Activated T-cell treated with anti-CD3 and anti-CD28 coated beads for 48 hours (primary cell): Measurements from ENCODE around the gene SUSD2.
"Not testable (repeated sequence)": the region's sequence is repeated elsewhere in the genome, so short reads cannot be mapped to it uniquely, and the experiment has no call there.

Experiments used
- DNase-seq: peaks from one replicate; pipeline ENCODE4 v3.0.0-alpha.2; 2020; ENCODE audit warnings: low read depth

Gene SUSD2

DNA sequence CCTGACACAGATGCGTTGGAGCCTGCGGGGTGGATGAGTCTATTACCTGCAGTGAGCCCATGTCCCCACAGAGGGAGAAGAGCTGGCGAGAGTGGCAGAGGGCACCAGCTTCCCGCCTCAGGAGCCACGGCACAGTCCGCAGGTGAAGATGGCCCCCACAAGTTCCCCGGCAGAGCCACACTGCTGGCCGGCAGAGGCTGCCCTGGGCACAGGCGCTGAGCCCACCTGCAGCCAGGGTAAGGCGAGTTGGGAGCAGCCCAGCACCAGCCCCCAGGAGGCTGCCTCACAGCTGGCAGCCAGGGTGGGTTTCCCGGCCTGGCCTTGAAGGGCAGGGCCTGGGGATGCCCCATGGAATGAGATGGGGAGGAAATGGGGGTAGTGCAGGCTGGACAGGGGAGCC lies 5.2 kb upstream of the SUSD2 start:
- no peak for DNase-seq

DNA sequence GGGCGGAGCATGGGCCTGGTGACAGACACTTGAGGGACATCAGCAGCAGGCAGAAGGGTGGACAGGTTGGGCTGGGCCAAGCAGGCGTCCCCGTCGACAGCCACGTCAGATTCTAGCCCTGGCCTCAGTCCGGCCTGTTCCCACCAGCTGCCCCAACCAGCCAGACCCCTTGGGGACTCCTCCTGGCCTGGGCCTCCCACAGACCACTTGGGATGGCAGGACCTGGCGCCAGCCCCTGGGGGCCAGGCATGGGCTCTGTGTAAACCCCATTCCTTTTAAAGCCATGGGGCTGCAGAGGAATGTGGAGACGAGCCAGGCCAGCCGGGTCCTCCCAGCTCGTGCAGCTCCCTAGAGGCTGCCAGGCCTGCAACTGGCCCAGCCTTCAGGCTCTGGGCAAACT lies 4.7 kb upstream of the SUSD2 start:
- DNase-seq = no peak

DNA sequence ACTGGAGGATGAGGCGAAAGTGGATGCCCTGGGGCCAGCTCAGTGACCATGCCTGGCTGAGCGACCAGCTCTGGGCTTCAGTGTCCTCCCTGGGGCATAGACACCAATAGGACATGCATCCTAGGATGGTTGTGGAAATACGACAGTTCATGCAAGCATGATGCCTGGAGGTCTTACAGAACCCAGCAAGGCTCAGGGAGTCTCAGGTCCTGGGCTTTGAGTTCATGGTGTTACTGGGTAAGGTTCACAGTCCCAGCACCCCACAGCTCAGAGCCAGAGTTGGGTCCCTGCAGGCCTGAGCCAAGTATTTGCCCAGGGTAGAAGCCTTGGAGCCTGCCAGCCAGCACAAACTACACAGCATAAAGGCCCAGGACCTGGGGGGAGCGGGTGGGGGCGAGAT lies 4.2 kb upstream of the SUSD2 start:
- DNase-seq = no peak

DNA sequence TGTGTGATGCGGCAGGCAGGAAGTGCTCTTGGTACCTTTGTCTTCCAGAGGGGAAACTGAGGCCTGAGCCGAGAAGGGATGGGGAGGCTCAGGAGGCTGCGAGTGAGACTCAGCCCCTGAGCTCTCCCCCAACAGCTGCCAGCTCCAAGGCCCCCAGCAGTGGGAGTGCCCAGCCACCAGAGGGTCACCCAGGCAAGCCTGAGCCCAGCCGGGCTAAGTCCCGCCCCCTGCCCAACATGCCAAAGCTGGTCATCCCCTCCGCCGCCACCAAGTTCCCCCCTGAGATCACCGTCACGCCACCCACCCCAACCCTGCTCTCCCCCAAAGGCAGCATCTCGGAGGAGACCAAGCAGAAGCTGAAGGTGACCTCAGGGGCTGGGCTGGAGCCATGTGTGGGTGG lies 3.8 kb upstream of the SUSD2 start:
- DNase-seq = no peak

DNA sequence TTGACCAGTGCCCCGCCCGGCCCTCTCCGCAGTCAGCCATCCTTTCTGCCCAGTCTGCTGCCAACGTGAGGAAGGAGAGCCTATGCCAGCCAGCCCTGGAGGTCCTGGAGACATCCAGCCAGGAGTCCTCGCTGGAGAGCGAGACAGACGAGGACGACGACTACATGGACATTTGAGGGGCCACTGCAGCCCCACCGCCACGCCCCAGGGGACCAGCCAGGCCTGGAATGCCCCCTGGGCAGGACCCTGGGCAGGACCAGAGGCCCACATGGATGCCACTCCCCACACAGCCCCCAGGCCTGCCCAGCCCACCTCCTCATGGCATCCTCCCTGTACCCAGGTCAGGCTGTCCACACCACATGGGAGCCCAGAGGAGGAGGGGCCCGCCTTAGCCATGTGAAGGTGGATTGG lies 3.3 kb upstream of the SUSD2 start:
- DNase-seq = no peak

DNA sequence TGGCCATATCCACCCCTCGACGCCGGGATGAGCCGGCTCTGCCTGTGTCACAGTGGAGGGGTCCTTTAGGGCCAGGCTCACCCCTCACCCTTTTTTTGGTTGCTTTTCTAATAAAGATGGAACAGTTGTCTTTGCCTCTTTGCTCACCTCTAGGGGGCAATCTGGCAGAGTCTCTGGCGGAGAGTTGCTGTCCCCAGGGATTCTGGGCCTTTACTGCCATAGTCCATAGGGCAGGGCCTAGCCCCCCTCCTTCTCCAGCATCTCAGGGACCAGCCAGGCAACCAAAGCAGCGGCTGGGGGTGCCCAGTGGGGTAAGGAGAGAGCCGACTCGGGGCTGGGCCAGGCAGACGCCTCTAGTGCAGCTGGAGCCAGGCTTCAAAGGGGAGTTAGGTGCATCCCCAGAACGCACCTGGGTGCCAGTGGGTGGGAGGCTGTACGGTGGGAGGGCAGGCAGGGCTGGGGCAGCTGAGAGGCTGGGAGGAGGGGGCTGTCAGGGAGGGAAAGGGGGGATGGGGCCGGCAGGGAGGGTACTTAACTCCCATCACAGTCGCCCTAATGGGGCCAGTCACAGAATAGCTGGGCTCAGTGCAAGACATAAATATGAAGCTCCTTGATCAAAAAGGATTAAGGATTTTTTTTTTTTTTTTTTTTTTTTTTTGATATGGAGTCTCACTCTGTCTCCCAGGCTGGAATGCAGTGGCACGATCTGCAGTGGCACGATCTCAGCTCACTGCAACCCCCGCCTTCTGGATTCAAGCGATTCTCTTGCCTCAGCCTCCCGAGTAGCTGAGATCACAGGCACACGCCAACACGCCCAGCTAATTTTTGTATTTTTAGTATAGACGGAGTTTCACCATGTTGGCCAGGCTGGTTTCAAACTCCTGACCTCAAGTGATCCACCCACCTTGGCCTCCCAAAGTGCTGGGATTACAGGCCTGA lies 2.5 kb upstream of the SUSD2 start:
- DNase-seq = no peak

DNA sequence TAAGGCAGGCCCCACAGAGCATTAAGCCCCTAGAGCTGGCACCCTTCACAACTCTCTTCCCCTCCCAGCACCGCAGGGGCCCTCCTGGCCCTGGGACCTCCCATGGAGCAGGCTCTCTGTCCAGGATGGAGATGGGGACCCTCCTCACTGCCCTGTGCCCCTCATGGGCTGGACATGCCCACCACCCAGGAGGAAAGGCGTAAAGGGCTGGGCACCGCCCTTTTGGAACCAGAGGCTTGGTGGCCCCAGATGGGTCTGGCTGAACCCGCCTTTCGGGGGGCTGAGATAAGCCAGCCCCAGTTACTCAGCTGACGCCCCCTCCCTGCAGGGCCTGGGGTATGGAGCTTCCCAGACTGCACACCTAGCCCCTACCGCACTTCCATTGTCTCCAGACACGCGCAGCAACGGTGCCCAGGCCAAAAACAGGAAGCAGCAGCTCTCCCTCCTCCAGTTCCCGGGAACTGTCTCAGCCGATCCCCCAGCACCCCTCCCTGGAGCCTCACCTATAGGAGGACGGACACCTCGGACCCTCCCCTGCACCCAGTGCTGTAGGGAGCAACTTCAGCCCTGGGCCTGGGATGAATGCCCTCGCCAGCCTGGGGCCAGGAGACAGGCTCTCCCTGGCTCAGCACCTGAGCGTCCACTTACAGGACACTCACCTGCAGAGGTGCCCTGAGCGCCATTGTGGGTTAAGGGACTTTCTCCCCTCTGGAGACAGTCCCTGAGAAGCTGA lies 1.6 kb upstream of the SUSD2 start:
- DNase-seq = no peak

DNA sequence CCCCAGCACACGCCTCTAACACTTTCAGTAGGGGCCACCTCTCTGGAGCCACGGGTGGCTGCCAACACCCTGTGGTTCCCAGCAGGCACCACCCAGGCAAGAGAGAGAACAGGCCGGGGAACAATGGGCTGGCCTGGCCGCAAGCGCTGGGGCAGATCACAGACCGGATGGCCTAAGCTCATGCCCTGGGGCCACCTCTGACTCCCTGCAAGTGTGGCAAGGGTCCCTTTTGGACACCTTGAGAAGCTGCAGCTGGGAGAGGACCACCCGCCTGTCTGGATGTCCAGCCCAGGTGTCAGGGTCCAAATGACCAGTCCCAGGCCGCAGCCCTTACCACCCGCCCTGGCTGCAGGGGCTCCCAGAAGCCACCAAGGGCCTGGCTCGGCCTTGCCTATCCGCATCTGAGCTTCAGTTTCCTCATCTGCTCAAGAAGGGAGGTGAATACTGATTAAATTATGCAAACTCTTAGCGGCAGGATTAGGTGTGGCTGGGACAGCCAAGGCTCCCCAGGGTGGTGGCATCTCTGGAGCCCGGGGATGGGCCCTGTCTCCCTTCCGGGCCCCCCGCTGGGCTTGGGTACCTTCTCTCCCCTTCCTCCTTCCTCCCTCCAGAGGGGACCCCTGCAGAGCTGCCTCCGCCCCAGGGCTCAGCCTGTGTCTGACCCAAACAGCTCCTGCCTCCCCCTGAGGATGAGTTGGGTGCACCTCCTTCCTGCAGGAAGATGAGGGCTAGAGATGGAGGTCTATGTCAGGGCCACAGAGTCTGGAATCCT lies 785 bp upstream of the SUSD2 start:
- no peak for DNase-seq

DNA sequence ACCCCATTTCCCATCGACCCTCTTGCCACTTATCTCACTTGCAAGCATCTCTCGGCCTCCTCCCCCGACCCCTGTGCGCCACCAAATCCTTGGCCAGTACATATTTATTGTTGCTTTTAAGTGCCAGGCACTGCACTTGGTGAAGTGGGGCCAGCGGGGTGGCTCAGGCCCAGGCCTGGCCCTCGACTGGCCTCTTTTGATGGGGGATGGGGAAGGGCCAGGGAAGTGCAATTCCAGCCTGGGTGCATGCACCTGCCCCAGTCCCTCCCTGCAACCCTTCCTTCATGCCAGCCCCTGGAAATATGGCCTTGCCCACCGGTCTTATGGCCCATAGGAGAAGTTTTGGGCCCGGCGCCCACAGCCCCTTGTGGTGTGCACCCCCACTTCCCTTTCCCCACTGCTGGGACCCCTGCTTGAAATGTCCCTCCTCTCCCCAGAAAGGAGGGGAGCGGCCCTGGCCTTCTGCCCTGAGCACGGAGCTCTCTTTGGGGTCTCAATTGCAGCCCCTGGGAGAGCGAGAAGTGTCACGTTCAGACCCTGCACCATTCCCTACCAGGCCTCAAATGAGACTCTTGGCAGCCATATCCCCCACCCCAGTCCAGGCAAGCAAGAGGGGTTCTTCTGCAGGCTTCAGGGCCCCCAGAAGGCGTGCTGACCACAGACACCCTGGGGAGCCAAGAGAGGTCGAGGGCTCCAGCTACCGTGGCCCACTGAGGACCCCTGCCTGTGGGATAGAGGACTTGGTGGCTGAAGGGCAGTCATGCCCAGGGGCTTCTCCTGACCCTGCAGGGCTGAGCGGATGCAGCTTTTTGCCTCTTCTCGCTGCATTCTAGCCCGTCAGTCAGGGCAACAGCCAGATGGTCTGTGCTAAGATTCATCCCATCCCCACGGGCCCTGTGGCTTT lies 961 bp downstream of the SUSD2 start:
- no peak for DNase-seq

DNA sequence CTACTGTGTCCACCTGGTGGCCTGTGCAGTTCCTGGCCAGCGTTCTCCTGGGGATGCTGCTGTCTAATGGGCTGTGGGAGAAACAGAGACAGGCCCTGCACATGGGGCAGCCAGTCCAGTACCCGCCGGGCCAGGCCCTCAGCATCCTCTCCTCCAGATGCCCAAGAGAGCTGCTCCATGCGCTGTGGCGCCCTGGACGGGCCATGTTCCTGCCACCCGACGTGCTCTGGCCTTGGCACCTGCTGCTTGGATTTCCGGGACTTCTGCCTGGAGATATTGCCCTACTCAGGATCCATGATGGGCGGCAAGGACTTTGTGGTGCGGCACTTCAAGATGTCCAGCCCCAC lies 1.6 kb downstream of the SUSD2 start:
- DNase-seq = not testable (repeated sequence)

DNA sequence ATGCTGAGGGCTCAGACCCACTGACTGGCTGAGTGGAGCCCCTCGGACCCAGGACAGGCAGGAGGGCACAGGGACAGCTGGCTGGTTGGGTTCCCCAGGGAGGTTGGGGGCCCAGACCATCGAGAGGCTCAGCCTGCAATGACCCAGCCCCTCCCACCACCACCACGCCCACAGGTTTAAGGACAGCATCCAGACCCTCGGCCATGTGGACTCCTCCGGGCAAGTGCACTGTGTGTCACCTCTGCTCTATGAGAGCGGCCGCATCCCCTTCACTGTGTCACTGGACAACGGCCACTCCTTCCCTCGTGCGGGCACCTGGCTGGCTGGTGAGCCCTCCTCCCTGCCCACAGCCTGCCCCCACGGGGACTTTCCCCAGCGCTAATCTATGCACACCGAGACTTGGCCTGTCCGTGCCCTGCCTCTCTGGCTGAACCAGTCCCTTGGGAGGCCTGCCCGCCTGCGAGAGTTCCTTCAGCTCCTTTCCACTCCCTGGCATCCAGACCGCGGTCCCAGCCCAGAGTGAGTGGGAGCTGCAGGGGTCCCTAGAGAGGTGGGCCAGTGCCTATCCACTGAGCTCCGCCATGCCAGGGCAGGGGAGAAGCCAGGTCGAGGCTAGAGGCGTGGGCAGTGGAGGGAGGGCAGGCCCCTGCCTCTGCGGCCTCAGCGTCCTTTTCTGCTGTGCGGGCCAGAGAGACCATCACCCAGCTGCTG lies 2.2 kb downstream of the SUSD2 start:
- no peak for DNase-seq

DNA sequence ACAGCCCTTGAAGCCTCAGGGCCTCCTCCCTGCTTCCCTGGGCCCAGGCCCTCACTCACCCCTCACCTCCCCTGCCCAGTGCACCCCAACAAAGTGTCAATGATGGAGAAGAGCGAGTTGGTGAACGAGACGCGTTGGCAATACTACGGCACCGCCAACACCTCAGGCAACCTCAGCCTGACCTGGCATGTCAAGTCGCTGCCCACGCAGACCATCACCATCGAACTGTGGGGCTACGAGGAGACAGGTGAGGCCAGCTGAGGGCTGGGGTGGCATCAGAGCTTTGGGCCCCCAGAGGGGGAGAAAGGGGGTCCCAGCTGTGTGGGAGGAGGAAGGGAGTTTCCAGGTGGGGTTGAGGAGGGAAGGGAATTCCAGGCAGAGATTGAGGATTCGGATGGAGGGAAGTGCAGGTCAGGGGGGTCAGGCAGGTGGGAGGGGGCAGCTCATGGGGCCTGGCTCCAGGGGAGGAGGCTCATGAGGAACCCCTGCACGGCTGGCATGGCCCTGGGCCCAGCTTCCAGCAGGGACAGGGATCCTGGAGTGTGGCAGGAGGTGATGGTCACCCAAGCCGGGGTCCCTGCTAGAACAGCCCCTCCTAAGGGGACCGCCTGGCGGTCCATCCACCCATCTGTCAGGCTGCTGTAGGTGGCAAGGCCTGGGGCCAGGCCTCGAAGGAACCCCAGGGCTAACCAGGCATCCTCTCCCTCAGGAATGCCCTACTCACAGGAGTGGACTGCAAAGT lies 2.9 kb downstream of the SUSD2 start:
- DNase-seq = no peak

DNA sequence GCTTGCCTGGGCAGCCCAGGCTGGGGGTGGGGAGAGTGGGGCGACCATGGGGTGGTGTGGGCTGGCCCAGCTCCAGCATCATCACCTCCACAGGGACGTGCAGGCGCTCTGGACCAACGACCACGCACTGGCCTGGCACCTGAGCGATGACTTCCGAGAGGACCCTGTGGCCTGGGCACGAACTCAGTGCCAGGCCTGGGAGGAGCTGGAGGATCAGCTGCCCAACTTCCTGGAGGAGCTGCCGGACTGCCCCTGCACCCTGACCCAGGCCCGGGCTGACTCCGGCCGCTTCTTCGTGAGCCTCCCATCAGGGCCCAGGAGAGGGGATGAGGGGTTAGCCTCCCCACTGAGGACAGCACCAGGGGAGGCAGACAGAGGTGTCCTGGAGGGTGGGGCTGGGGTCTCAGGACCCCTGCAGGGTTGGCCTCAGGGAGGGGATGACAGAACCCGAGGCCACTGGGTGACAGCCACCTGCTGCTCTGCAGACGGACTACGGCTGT lies 3.8 kb downstream of the SUSD2 start:
- DNase-seq = no peak

DNA sequence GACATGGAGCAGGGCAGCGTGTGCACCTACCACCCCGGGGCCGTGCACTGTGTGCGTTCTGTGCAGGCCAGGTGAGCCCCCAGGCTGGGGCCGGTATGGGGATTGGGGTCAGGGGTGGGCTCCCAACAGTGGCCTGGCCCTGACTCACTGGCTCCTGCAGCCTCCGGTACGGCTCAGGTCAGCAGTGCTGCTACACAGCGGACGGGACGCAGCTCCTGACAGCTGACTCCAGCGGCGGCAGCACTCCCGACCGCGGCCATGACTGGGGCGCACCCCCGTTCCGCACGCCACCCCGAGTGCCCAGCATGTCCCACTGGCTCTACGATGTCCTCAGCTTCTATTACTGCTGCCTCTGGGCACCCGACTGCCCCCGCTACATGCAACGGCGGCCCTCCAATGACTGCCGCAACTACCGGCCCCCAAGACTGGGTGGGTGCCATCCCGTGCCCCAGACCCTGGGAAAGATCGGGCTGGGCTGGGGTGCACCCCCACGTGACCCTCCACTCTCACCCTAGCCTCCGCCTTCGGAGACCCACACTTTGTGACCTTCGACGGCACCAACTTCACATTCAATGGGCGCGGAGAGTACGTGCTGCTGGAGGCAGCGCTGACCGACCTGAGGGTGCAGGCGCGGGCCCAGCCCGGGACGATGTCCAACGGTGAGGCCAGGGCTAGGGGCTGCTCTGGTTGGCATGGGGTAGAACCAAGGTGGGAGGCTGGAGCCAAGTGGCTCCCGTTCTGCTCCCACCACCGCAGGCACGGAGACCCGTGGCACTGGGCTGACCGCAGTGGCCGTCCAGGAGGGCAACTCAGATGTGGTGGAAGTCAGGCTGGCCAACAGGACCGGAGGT lies 4.4 kb downstream of the SUSD2 start:
- no peak for DNase-seq

DNA sequence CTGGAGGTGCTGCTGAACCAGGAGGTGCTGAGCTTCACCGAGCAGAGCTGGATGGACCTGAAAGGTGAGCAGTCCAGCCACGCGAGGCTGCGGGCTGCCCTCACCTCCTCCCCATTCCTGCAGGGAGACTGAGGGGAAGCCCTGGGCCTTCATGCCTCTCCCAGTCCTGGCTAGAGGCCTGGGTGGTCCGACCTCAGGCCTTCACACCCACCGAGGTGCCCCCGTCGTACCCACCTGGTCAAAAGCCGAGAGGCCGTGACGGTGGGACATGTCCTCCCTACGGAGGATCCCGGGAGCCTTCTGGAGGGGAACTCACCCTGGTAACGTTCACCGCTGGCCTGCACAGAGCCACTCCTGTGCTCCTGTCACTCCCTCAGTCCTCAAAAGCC lies 5.1 kb downstream of the SUSD2 start:
- no peak for DNase-seq

DNA sequence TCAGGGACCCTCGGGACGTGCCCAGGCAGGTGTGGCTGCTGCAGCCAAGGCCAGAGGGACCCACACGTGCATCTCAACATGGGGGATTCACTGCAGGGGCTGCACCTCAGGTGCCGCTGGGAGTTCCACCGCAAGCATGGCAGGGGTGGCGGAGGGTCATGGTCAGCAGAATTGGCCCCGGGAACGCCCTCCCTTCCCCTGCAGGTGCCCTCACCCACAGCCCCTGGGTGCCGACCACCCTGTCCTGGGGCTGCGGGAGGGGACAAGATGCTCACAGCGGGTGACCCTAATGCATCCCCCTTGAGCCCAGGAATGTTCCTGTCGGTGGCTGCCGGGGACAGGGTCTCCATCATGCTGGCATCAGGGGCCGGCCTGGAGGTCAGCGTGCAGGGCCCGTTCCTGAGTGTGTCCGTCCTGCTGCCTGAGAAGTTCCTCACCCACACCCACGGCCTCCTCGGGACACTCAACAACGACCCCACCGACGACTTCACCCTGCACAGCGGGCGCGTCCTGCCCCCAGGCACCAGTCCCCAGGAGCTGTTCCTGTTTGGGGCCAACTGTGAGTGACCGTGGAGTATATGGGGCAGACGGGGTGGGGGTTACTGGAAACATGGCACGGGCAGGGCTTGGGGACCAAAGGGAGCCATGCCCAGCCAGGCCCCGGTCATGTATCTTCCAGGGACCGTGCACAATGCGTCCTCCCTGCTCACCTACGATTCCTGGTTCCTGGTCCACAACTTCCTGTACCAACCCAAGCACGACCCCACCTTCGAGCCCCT lies 5.8 kb downstream of the SUSD2 start:
- DNase-seq = no peak

DNA sequence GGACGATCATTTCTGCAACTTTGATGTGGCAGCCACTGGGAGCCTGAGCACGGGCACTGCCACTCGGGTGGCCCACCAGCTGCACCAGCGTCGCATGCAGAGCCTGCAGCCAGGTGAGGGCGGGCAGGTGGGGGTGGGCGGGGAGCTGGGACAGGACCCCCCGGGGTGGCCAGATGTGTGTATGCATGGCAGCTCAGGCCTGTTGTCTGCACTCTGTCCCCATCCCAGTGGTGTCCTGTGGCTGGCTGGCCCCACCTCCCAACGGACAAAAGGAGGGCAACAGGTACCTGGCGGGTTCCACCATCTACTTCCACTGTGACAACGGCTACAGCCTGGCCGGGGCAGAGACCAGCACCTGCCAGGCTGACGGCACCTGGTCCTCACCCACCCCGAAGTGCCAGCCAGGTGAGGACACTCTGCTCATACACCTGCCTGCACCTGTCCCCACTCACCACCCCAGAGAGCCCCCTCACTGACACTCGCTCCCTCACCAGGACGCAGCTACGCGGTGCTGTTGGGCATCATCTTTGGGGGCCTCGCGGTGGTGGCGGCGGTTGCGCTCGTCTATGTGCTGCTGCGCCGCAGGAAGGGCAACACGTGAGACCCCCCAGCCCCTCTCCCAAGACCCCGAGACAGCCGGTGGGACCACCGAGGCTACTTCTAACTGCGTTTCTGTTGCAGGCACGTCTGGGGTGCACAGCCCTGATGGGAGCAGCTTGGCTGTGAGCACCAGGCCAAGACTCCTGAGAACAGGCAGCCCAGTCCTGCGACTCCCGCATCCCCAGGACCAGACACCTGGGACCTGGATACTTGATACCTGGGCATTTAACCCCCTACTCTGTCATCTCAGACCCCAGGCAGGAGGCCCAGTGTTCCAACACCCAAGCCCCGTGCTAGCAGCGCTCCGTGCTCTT lies 6.7 kb downstream of the SUSD2 start:
- DNase-seq = no peak
